ENCODE results near the gene GPC6.

GPC6 gene

DNA sequence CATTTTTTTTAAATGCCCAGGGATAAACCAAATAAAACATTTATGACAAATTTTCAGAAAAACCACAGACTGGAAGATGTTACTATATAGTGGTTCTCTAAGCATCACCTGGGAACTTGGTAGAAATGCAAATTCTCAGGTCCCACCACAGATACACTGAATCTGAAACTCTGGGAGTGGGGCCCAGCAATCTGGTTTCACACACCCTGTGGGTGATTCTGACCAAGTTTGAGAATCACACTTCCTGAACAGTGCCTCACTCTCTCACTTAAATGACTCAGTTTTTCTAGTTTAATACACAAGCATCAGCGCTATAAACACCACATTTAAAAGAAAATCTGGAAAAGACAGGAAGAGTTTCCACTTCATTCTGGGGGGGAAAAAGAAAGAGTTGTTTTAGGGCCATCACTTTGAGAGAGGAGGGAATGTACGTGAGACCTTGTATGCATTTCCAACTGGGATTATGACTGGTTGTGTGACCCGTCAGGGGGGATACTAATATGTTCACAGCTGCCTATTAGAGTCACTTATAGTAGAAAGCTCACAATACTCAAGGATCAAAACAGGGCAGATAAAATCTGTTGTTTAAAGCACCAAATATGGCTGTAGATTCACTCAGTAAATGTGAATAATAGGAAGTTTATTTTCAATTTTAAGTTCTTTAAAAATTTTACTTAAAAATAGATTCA, 567.7 kb downstream of the GPC6 start:
- no peak for DNase-seq

DNA sequence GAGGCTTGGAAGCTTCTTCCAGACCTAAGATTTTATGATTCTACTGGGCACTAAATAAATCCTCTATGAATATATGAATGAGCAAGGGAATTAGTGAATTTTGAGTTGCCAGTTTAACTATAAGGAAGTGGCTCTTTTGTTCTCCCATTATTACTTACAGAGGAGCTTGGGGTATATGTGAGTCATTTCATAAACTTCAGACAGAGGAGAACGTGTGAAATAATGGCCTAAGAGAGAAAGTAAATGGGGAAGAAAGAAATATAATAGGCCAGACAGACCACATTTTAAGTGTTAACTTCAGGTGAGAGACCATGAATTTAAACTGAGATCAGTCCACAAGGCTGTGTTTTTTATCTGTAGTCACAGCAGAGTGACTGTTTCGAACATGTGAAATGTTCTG, 570.9 kb downstream of the GPC6 start:
- DNase-seq = no peak

DNA sequence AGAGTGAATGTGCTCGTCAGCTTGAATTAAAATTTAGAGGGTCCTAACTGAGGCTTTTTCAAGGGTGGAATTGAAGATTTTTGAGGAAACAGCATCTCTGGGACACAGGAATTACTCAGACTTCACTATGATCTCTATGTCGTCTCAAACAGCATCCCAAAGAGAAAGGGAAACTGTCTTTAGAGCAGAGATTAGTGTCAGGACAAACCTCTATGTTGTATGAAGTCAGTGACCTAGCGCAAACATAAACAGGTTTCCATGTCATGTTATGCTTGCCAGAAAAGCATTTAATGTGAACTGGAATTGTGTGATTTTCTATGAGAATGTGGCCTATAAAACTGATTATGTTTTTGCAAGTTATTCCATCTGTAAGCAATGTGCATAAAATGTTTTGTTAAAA, 573.7 kb downstream of the GPC6 start:
- no peak for DNase-seq

DNA sequence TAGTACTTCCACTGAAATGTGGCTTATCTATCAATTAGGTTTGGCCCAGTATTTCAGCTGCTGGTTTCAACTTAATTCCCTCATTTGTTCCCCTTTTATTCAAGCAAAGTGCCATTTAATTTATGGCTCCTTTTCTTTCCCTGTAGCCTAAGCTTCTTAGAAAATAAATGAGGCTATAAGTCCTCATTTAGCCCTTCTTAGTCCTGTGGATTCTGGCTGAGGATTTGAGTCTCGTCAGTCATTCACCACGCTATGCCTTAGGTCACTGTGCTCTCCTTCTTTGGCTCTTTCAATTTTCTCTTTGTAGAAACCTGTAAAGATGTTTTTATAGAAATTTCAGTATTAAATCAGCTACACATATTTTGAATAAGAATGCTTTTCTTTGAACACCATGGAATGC, 579.1 kb downstream of the GPC6 start:
- no peak for DNase-seq

DNA sequence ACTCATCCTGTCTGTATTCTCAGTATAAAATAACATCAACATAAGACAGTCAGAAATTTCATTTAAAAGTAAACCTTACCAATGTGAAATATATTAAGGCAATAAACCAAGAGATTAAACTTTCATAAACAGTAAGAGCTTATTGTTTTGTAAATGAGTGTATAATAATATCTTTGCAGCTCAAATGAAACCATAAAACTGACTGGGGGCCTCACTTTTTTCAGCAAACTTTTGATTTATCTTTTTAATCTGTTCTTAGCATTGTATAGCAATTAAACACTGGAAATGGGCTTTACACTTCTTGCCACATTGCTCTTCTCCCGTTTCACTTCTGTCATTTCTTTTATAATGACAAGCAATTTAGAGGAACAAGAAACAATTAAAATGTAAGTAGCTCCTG, 580.3 kb downstream of the GPC6 start:
- DNase-seq = peak; percentile 10

DNA sequence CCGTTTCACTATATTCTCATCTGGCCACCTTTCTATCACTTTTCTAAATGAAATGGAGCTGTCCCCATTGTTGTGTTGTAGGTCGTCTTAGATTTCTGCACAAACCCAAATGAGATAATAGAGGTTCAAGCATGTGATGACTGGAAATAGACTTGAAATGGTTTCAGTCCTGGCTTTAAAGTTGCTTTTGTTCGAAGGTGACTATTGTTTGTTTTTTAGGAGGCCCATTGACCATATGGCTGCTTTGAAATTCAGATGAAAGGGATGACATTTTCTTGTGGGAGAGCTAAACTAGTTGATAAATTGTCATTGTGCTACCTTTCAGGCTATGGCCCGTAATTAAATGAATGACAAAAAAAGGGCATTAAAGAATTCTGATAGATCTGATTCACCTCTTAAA, 583.7 kb downstream of the GPC6 start:
- DNase-seq = no peak

DNA sequence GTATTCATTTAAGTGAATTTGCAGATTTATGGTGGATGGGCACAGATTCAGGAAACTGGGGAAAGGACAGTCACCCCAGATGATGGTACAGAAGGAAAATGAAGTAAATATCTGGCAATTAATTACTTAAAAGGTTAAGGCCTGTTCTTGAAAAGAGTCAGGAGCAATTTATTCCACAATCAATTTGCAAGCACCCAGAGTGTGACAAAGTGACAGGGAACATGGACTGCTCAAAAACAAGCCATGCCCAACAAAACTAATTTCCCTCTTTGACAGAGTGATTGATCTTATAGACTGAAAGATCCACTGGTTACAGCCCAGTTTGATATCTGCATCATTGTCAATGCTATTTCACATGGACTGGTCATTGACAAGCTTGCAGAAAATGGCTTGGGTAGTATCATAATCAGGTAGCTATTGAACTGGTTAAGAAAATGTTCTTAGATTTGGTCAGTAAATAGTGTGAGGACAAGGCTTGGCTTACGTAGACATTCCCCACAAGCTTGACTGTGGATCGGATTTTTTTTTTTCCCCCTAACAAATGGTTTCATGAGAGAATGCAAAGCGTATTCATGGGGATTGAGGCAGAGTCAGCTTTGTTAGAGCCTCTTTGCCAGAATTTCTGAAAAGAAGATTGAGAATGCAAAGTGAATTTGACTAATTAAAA, 584.6 kb downstream of the GPC6 start:
- no peak for DNase-seq

DNA sequence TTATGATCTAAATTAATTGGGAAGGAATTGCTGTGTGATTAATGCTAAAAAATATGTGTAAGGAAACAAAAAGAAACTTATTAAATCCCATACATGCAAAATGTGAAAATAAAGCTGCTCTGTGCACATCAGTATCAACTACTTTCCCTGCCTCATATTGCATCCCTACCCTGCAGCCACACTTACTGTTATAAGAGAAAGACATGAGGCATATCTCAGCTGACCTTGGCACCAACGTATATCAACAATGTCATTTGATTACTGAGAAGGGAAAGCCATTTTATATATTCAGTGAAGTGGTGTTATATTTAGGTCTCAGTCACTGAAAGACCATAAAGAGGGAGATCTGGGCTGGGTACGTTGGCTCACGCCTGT, 585.1 kb downstream of the GPC6 start:
- no peak for DNase-seq

DNA sequence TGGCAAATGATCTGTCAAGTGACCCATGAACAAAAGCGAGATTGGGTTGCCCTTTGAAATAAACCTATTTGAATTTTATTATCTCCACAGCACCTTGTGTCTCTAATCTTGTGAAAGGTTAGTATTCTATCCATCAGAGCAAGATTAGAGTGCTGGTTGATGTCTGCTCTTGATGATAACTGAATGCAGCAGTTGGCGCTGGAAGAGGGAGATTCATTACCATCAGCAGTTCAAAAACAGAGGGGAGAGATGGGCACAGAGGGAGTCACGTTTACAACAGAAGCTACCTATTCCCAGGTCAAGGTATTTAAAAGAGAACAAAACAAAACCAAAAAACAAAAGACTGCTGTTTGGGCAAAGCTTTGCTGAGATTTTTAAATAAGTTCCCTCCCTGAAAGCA, 588.1 kb downstream of the GPC6 start:
- no peak for DNase-seq

DNA sequence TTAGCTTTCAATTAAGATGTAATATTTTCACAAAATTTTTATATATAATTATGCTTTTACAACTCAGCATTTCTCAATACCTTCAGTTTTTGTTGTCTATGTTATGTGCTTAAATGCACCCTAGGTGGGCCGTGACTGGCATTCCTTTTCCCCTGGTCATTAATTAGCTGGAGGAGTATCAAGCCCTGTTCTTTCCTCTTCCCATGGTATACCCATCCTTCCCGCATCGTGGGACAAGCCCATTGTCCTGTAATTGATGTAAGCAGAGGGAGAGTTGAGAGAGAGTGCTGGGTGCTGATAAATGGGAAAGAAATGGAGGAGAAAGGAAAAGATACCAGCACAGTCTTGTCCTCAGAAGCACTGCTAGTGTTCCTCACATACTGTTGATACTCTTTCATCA, 591.7 kb downstream of the GPC6 start:
- DNase-seq = no peak

DNA sequence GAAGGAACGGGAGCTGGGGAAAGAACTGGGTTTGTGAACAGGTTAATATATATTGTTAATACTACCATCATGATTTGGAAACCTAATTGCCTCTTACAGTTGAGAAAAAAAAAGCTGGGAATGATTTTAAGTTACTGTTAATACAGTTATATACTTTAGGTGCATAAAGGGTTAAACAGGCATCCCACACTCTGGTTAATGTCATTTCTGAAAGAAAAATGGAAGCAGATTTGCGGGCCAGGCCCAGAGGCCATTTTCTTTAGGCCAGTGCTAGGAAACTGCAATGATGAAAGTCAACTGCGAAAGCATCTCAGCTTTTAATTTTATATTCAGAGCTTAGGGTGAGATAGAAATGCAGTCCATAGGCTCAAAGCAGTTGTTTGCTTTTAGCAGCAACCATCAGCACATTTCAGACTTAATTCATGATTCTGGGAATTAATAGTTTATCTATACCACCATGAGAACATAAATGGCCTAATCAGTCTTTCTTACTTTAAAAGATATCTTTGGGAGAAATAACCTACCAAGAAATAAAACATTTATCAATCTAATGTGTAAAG, 592.8 kb downstream of the GPC6 start:
- DNase-seq = no peak

DNA sequence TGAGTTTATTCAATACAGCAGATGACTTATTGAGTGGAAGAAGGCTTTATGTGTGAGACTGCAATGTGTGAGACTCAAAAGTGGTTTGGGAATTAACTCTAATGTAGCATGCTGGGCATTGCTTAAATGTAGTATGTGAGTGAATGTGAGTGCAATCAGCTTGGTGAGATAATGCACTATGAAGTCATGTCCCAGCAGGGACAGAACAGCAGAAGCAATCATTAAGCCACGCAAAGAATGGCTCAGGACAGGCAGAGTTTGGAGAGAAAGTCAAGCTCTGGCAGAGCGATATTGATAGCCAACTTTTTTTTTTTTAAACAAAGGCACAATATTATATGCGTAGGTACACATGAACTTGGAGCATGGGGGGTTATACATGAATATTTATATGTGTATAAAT, 597.7 kb downstream of the GPC6 start:
- DNase-seq = no peak

DNA sequence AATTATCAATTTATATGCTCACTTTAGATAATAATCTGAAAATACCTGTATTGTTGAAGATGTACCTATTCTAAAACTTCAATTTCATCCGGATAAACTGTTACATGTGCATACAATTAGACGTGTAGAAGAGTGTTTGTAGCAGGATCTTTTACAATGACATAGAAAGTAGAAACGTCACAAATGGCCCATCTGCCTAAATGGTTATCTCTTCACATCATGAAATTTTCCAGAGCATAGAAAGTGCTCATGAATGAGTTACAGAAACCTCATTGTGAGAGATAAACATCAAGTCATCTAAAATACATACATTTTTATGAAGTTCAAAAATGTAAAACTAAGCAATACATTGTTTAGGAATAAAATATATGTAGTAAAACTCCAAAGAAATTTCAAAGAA, 607.4 kb downstream of the GPC6 start:
- DNase-seq = no peak

DNA sequence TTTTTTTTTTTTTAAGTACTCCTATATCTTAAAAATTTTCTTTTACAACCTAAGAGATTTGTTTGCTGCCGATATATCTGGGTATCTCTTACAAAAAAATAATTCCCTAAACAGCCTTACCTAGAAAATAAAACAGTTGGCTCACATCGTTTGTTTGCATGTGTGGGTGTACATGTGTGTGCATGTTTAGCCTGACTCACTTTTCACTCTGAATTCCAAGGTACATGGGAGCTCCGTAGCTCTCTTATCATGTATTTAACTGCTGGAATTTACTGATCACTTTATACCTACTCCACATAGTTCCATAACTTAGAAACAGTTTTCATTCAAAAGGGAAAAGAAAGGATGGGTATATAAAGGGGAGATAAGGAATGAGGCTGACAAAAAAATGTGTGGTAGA, 616.5 kb downstream of the GPC6 start:
- no peak for DNase-seq

DNA sequence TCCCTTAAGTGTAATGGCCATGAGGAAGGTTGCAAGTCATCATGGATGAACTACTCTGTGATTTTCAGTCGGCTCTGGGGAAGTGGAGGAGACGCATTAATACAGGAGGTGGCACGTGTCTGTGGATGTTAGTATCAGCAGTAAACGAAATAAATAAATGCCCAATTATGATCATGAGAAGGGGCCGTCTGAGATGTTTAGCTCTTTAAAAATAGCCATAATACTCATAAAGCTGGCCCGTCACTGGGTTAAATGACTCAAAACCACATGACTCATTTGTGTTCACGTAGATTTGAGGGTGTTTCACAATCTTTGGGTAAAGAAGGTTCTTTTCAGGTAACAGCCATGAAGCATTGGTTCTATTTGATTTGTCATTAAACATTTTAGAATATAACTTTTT, 620.6 kb downstream of the GPC6 start:
- no peak for DNase-seq

DNA sequence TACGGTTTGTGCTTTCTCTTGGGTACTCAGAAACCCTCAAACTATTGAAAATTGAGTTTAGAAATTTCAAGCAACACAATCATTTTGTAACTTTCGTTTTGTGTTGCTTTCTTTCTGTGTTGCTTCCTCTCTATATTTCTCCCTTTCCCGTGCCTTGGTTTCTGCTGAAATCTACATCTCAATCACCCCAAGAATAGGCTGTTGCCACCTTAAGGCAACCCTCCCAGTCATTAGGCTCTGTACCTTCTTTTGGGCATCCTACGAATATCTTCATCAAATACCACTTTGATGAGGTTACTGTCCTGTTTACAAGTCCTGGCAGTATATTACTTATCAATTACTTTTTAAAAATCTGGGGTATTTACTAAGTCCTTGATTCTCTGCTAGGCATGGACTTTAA, 621.6 kb downstream of the GPC6 start:
- DNase-seq = no peak

DNA sequence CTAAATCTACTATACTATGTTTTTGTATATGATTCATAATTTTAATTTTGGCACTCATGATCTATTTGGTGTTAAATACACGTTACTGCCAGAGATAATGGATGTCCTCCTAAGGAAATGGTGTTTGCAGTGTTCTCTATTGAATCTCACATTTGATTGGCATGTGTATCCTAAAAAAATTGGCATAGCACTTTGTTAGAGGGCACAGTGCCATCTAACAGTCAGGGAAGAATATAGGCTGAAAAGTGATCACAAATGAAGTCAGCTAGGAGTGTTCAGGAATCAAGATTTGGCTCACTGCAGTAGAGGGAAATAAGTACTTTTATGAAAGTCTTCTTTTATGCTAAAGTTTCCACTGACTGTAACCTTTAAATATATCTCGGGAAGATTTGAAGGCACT, 624.6 kb downstream of the GPC6 start:
- peak; percentile 58 for DNase-seq

DNA sequence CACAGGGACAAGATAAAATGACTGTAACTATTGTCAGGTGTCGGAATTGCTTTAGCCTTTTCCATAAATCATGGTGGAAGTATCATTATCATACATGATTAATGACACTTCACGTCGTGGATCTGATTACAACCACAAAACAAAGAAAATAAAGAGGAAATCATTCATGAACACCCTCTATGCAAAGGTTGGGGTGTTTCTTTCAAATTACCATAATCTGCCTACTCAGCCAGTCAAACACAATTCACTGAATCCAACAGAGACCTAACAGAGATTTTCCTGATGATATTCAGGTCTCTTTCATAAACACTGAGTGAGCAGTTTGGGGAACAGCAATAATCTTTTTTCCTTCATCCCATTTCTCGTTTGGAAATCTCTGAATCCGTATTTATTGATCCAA, 627.3 kb downstream of the GPC6 start:
- DNase-seq = peak; percentile 6

DNA sequence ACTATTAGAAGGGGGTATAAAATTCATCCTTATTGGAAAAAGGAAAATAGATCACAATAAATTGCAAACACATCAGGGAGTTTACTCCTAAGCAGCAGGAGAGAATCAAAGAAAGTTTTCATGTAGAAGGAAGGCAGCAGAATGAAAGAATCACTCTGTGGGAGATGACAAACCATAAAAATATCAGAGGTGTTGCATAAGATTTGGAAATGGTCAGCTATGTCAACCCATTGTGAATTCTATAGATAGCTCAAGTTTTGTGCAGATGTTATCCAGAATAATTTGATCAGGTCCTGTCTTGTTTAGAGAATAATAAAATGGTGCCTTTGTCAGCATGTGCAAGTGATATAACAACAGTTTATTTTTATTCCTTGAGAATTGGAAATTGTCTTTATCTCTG, 630.5 kb downstream of the GPC6 start:
- no peak for DNase-seq

DNA sequence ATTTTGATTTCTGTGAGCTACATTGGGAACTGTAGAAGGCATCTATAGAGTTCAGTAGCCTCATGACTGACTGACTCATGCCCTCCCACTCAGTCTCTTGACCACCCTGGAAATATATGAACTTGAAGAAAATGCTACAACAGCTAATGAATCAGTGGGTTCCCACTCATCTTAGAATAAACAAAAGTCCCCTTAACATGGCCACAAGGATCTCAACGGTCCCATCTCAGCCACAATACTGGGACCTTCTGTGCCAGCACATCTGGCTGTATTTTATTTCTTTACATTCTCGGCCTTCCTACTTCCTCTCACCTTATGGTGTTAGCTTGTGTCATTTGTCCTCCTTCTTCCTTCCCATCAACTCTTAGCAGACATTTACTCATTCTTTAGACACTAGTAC, 633.1 kb downstream of the GPC6 start:
- DNase-seq = no peak

DNA sequence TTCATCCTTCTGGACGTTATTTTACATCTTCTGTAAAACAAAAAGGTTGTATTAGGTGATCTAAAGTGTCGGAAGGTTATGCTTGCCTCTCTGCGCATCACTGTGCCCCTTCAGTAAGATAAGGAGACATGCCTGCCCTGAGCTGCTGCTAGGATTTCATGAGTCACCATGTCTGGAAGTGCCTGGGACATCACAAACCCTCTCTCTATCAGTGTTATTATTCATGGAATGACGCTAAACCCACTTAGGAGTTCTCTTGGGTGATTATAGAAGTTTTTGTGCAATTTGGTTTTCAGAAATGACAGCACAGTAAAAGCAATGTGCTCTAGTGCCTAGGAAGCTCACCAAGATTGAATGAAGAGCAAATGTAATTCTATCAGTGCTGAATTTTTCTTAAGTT, 635.2 kb downstream of the GPC6 start:
- no peak for DNase-seq

DNA sequence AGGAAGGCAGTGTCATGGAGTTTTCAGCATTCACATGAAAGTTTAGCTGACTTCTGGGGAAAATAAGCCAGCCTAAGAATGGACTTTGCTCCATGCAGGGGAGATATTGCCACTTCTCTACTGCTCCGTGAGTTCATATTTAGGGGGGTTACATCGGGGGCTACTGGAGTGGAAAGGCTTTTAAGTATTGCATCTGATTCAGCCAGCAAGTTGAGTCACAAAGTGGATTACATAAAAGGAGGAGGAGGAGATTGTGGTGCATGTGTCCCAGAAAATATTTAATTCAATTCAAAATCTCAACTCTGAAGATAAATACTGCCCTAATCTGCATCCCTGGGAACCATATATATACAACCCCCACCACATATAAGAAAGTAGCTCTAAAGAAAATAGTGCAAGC, 635.7 kb downstream of the GPC6 start:
- DNase-seq = no peak

DNA sequence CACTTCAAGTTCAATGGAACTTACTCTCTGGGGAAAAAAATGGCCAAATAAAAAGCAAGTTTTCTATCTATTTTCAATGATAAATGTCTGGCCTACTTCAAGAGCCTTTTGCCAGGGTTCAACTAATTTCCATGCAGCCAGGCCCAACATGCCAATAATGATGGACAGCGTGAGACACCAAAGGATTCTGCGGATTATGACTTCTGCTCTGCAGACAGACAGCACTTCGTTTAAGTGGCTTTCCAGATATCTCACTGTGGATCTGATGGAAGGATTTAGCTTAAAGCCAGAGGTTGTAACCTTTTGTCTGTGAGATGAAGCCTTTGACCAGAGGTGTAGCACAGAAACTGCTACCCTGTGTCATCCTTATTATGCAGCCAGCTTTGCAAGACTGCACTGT, 638.6 kb downstream of the GPC6 start:
- no peak for DNase-seq

DNA sequence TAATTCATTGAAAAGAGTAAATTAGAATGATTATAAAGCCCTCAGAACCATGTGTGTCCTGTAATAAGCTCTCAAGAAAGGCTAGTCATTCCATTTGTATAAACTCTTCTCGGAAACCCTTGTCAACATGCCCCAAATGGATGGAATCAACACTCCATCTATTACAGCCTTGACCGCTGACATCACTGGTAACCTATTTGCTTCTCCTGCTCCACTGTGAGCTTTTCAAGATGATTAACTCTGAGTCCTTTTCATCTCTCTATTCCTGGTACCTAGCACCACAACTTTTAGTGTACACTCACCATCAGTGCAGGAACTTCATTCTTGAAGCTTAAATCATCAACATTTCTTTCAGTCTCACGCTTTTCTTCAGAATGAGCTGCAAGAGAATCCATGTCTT, 640.9 kb downstream of the GPC6 start:
- DNase-seq = no peak

DNA sequence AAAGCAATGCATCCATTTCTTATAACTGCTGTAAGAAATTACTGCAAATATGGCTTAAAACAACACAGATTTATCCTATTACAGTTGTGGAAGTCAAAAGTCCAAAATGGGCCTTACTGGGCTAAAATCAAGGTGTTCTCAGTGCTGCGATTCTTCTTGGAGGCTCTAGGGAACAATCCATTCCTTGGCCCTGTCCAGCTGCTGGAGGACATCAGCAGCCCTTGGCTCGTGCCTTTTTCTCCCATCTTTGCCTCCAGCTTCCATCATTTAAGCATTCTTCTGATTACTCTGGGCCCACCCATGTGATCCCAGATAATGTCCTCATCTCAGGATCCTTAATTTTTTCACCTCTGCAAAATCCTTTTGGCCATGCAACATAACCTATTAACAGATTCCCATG, 645.8 kb downstream of the GPC6 start:
- no peak for DNase-seq
